T-cell (primary cell): Measurements from ENCODE around the gene TARBP1. TPM values are rescaled to one million over a fixed set of nuclear protein-coding genes. Genes with fewer than 3 reads are reported as not detected.
"Not testable (repeated sequence)": the region's sequence is repeated elsewhere in the genome, so short reads cannot be mapped to it uniquely, and the experiment has no call there.

Experiments used
- ATAC-seq, 4 experiments: fragments of 200-7000 bp in 3 of 4; fragments of 150-1000 bp in 1 of 4; cut with Tn5 transposase; replicated peaks in 1 of 4; 1 replicate in 3 of 4; 2 replicates in 1 of 4; pipeline ENCODE4 v1.10.0; 2021; ENCODE audit warnings: moderate library complexity in 3 of 4, mild to moderate bottlenecking in 2 of 4, moderate number of reproducible peaks in 1 of 4
- CTCF ChIA-PET, 2 donors: fragments of 300-600 bp; sonication (Branson Sonifier 250); formaldehyde crosslinking; loops; one replicate each; lab custom pipeline; 2022; ENCODE audit warnings: antibody characterized with exemption in 2 of 2; lab: Charles Lee
- POLR2A ChIA-PET, 2 donors: fragments of 300-600 bp; sonication (Branson Sonifier 250); formaldehyde crosslinking; loops; one replicate each; lab custom pipeline; 2022; ENCODE audit warnings: antibody characterized with exemption in 2 of 2; lab: Charles Lee
- DNase-seq, 35 experiments: peaks; one replicate each; pipeline versions ENCODE4 v3.0.0 to v3.0.0-alpha.2; 2013 to 2023
- H3K27ac ChIP-seq: one replicate; pipeline ENCODE4 v1.5.1; 2013; ENCODE audit warnings: low read length
- H3K27me3 ChIP-seq, 2 experiments: replicated peaks in 1 of 2; 1 replicate in 1 of 2; 2 replicates in 1 of 2; pipeline versions ENCODE4 v1.6.1 to v1.7.0; 2013; ENCODE audit warnings: low read length in 1 of 2, mixed read lengths in 1 of 2; ENCODE audit not compliant: control insufficient read depth in 2 of 2, insufficient read depth in 2 of 2; ENCODE audit errors: extremely low read depth in 1 of 2
- H3K36me3 ChIP-seq, 2 donors: 1 replicate in 1 of 2; 2 replicates in 1 of 2; pipeline versions ENCODE4 v1.6.1 to v1.7.0; 2013; ENCODE audit warnings: low read length in 1 of 2; ENCODE audit not compliant: control insufficient read depth in 2 of 2, insufficient read depth in 1 of 2; ENCODE audit errors: extremely low read depth in 1 of 2
- H3K4me1 ChIP-seq, 2 experiments: 1 replicate in 1 of 2; 2 replicates in 1 of 2; pipeline versions ENCODE4 v1.6.1 to v1.7.0; 2013; ENCODE audit warnings: low read length in 2 of 2, mixed read lengths in 1 of 2; ENCODE audit not compliant: insufficient read depth in 2 of 2, control insufficient read depth in 1 of 2; ENCODE audit errors: extremely low read depth in 1 of 2
- H3K4me3 ChIP-seq, 2 donors: 1 replicate in 1 of 2; 2 replicates in 1 of 2; pipeline versions ENCODE4 v1.5.1 to v1.7.0; 2013; ENCODE audit warnings: mild to moderate bottlenecking in 2 of 2, low read length in 1 of 2, moderate library complexity in 1 of 2; ENCODE audit not compliant: control insufficient read depth in 1 of 2; ENCODE audit errors: extremely low read depth in 1 of 2
- H3K9me3 ChIP-seq: 2 replicates; pipeline ENCODE4 v1.7.0; 2013
- H3K27ac Mint-ChIP-seq, 2 donors: one replicate each; pipeline ENCODE4 v1.8.0; 2020 to 2021; ENCODE audit warnings: mild to moderate bottlenecking in 2 of 2, mixed read lengths in 2 of 2
- H3K27me3 Mint-ChIP-seq, 2 donors: one replicate each; pipeline ENCODE4 v1.8.0; 2021 to 2022; ENCODE audit warnings: mixed read lengths in 2 of 2
- H3K36me3 Mint-ChIP-seq: one replicate; pipeline ENCODE4 v1.8.0; 2021; ENCODE audit warnings: mixed read lengths
- H3K4me1 Mint-ChIP-seq, 3 donors: one replicate each; pipeline ENCODE4 v1.8.0; 2020 to 2022; ENCODE audit warnings: mixed read lengths in 3 of 3, mild to moderate bottlenecking in 1 of 3
- H3K4me3 Mint-ChIP-seq, 3 donors: one replicate each; pipeline ENCODE4 v1.8.0; 2020 to 2022; ENCODE audit warnings: mild to moderate bottlenecking in 3 of 3, mixed read lengths in 3 of 3, moderate library complexity in 3 of 3
- H3K9me3 Mint-ChIP-seq, 3 donors: one replicate each; pipeline ENCODE4 v1.8.0; 2020 to 2022; ENCODE audit warnings: mixed read lengths in 3 of 3
- WGBS: methylation state at CpG from one replicate; pipeline ENCODE4 v1.1.5; 2013; ENCODE audit warnings: missing lambda C conversion rate; ENCODE audit not compliant: insufficient coverage; 5-methylcytosine and 5-hydroxymethylcytosine counted together
- total RNA-seq, 35 experiments: library from RNA in 6 of 35; stranded (reverse) in 6 of 35; fragments of 120-200 nt in 1 of 35; gene quantifications; one replicate each; pipeline versions ENCODE4 v1.2.1 to v1.2.4 and lab custom pipeline; 2013 to 2026

The TARBP1 gene
- total RNA-seq, 5 donors from 2014 or later (not counting 1 experiment from before 2014, with no cell fraction given): 33.9 to 60.7 (median 40.6) TPM

DNA sequence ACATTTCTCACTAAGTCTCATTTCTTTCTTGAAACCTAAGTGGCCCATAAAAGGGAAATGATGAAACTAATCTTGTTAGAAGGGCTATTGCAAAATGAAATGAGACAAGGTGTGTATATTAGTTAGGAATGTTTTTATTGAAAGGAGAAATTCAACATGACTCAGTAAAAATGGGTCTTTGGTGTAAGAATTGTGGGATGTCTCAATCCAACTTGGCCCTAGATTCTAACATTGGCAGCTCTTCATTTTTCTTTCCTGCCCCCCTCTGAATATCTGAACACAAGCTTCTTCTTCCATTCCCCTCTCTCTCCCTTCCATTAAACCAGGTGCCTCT lies 26.8 kb upstream of the TARBP1 start:
- H3K9me3 Mint-ChIP-seq: no peaks in the 10 kb centered on the region
- ATAC-seq: no peak
- no peaks in the 10 kb centered on the region for H3K4me1 Mint-ChIP-seq
- ChIA-PET CTCF (interaction anchor here in 1 of 2 donors (0.5 kb wide), 1 partner anchor 590 kb away, joined by 5 read pairs; no protein-coding TSS in a partner anchor), POLR2A (interaction anchor here (0.5 to 0.7 kb wide), 2 partner anchors 45 to 463 kb away, joined by 3 read pairs; no protein-coding TSS in a partner anchor)
- Histone ChIP-seq H3K4me3 (no peak overlapping the region), H3K27me3 (peaks cover 0 to 11% of the 10 kb centered on the region in 2 experiments), H3K4me1 (no peaks in the 10 kb centered on the region), H3K9me3 (no peaks in the 10 kb centered on the region), H3K36me3 (no peaks in the 10 kb centered on the region), H3K27ac (no peak overlapping the region)
- no peak for DNase-seq
- H3K27me3 Mint-ChIP-seq: peaks cover 0 to 4% of the 10 kb centered on the region in 2 donors
- H3K4me3 Mint-ChIP-seq: no peak overlapping the region
- no peak overlapping the region for H3K27ac Mint-ChIP-seq
- no peaks in the 10 kb centered on the region for H3K36me3 Mint-ChIP-seq

DNA sequence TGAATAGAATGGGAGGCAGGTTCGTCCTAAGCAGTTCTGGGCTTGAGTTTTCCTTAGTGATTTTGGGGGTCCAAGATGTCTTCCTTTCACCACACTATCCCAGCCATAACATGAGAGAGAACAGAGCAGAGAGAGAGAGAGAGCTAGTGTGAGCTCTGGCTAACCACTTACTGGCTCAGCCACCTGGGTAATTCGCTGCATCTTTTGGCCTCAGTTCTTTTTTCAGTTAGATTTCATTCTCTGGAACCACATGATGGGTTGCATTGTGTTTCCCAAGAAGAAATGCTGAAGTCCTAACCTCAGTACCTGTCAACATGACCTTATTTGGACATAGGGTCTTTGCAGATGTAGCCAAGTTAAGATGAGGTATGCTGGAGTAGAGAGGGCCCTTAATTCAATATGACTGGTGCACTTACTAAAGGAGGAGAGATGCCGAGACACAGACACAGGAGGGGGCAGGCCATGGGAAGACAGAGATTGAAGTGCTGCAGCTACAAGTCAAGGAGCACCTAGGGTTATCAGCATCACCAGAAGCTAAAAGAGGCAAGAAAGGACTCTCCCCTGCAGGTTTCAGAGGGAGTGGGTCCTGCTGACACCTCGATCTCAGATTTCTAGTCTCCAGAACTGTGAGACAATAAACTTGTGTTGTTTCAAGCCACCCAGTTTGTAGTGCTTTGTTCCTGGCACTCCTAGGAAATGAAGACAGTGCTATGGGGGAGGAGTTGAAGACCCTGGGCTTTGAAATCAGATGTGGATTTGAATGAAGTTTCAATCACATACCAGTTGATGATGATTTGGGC lies 26.2 kb upstream of the TARBP1 start:
- H3K36me3 ChIP-seq: no peaks in the 10 kb centered on the region
- no peak overlapping the region for H3K27ac ChIP-seq
- Mint-ChIP-seq H3K4me3 (no peak overlapping the region), H3K4me1 (no peaks in the 10 kb centered on the region), H3K36me3 (no peaks in the 10 kb centered on the region), H3K27ac (no peak overlapping the region), H3K9me3 (no peaks in the 10 kb centered on the region), H3K27me3 (peaks cover 0 to 4% of the 10 kb centered on the region in 2 donors)
- no peaks in the 10 kb centered on the region for H3K9me3 ChIP-seq
- WGBS: 100% methylated on average over 2 of the region's 4 CpGs
- DNase-seq: no peak
- POLR2A ChIA-PET: interaction anchor here in 1 of 2 donors (0.5 kb wide), 1 partner anchor 45 kb away, joined by 3 read pairs; no protein-coding TSS in a partner anchor
- peaks cover 0 to 11% of the 10 kb centered on the region in 2 experiments for H3K27me3 ChIP-seq
- no peak overlapping the region for H3K4me3 ChIP-seq
- ATAC-seq: no peak
- H3K4me1 ChIP-seq: no peaks in the 10 kb centered on the region
- CTCF ChIA-PET: interaction anchor here in 1 of 2 donors (0.5 to 0.6 kb wide), 2 partner anchors 591 to 616 kb away, joined by 4 to 5 read pairs; no protein-coding TSS in a partner anchor

DNA sequence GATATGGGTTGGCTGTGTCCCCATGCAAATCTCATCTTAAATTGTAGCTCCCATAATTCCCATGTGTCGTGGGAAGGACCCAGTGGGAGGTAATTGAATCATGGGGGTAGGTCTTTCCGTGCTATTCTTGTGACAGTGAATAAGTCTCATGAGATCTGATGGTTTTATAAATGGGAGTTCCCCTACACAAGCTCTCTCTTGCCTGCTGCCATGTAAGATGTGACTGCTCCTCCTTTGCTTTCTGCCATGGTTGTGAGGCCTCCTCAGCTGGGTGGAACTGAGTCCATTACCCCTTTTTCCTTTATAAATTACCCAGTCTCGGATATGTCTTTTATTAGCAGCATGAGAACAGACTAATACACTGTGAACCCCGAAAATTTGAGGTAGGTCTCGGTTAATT lies 25.3 kb upstream of the TARBP1 start:
- ChIA-PET POLR2A (interaction anchor here in 1 of 2 donors (0.5 to 0.6 kb wide), 2 partner anchors 534 to 545 kb away, joined by 5 to 9 read pairs; no protein-coding TSS in a partner anchor), CTCF (interaction anchor here (0.6 kb wide), 3 partner anchors 108 to 617 kb away, joined by 3 to 5 read pairs (median 4); no protein-coding TSS in a partner anchor)
- H3K27ac ChIP-seq, DNase-seq, H3K27me3 Mint-ChIP-seq, H3K9me3 ChIP-seq, H3K4me3 ChIP-seq, H3K9me3 Mint-ChIP-seq, H3K4me1 ChIP-seq, H3K36me3 Mint-ChIP-seq, H3K4me1 Mint-ChIP-seq, H3K27me3 ChIP-seq, H3K36me3 ChIP-seq, H3K4me3 Mint-ChIP-seq, H3K27ac Mint-ChIP-seq, ATAC-seq: not testable (repeated sequence)
- WGBS: 100% methylated on average over 2 of the region's 5 CpGs

DNA sequence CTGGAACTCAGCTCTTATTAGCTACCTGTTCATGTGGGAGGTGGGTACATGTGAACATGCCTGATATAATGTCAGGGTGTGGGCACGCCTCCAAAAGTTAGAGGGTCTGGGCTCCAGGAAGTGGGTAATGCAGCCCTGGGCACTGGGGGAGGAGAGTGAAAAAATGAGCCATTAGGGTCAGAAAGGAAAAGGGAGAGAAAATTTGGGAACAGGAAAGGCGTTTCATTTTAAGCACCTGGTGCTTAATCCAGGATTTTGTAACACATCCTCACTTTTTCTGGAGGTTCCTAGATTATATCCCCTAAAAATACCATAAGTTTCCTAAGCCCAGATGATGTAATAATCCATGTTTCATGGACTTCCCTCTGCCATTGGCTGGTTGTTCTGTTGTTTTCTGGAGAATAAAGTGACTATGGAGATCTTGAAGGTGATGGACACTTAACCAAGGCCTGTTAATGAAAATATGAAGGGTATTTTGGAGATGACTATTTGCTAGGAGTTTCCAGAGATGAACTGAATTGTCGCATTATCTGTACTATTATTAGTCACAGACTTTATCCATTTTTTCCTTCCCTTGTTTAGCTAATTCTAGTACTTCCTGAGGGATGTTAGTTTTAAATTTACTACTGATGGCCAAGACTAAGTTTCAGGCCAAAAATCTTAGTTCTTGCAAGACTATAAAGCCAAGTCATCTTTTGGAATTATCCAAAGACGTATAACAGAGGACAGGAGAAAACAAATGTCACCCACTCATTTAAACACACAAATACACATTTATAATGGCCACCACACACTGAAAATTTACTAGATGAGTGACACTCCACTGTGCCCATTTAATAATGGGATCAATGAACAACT lies 24.4 kb upstream of the TARBP1 start:
- 60% methylated on average over 1 of the region's 4 CpGs for WGBS
- no peak overlapping the region for H3K27ac ChIP-seq

DNA sequence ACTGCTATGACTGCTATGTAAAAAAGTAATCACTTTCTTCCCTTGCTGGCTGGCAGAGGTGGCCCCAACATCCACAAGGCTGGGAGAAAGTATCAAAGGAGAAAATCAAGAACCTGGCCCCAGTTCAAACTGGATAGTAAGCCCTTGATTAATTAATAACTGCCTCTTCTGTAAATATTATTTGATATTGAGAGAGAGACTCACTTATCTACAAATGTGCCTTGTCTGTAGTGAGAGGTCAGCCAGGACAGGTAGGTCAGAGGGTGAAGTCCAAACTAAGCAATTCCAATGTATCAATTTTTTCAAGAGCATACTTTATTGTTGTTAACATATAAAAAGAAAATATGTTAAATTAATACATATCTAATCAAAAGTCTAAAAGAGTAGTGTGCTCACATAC lies 23.8 kb upstream of the TARBP1 start:
- Mint-ChIP-seq H3K36me3 (no peaks in the 10 kb centered on the region), H3K4me3 (no peak overlapping the region), H3K27me3 (peaks cover 0 to 3% of the 10 kb centered on the region in 2 donors), H3K9me3 (no peaks in the 10 kb centered on the region), H3K4me1 (peaks cover 7 to 11% (median 11%) of the 10 kb centered on the region in 3 donors), H3K27ac (no peak overlapping the region)
- Histone ChIP-seq H3K27me3 (peaks cover 0 to 7% of the 10 kb centered on the region in 2 experiments), H3K4me1 (peaks cover 0 to 6% of the 10 kb centered on the region in 2 experiments), H3K27ac (no peak overlapping the region), H3K9me3 (no peaks in the 10 kb centered on the region), H3K4me3 (no peak overlapping the region), H3K36me3 (no peaks in the 10 kb centered on the region)
- POLR2A ChIA-PET: no interaction called here
- ATAC-seq (no peak), DNase-seq (no peak)
- CTCF ChIA-PET: interaction anchor here in 1 of 2 donors (0.7 kb wide), 1 partner anchor 58 kb away, joined by 4 read pairs; no protein-coding TSS in a partner anchor

More for the DNA sequence above, 24.4 kb upstream of the TARBP1 start:
- Mint-ChIP-seq H3K27me3 (peaks cover 0 to 1% of the 10 kb centered on the region in 2 donors), H3K27ac (no peak overlapping the region), H3K4me3 (no peak overlapping the region), H3K9me3 (no peaks in the 10 kb centered on the region), H3K36me3 (no peaks in the 10 kb centered on the region), H3K4me1 (peaks cover 7 to 11% (median 11%) of the 10 kb centered on the region in 3 donors)
- H3K27me3 ChIP-seq: peaks cover 0 to 7% of the 10 kb centered on the region in 2 experiments
- H3K4me3 ChIP-seq: no peak overlapping the region
- H3K9me3 ChIP-seq: no peaks in the 10 kb centered on the region
- H3K4me1 ChIP-seq: peaks cover 0 to 6% of the 10 kb centered on the region in 2 experiments
- H3K36me3 ChIP-seq: no peaks in the 10 kb centered on the region
- ATAC-seq (no peak), DNase-seq (no peak)
- ChIA-PET CTCF (interaction anchor here (0.6 kb wide), 2 partner anchors 109 to 579 kb away, joined by 3 to 4 read pairs; no protein-coding TSS in a partner anchor), POLR2A (interaction anchor here (0.5 to 0.6 kb wide), 3 partner anchors 110 to 545 kb away, joined by 5 to 9 read pairs (median 7); no protein-coding TSS in a partner anchor)

DNA sequence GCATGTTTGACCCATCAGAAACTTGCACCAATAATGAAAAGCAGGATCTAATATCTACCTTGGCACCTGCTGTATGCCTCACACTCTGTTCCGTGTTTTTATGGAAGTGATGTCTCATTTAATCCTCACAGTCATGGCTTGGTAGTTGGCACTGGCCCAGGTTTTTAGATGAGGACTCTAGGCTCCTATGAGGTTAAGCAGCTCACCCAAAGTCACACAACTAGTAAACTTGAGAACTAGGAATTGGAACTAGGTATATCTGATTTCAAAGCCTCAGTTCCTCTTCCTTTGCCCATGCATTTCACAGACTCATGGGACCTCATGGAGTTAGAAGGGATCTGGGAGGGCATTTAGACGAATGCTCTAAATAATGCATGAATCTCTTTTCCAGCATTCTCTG lies 21.3 kb upstream of the TARBP1 start:
- ATAC-seq (no peak), DNase-seq (no peak)
- no peaks in the 10 kb centered on the region for H3K9me3 ChIP-seq
- Mint-ChIP-seq H3K27me3 (peaks cover 0 to 2% of the 10 kb centered on the region in 2 donors), H3K36me3 (no peaks in the 10 kb centered on the region), H3K4me3 (no peak overlapping the region), H3K9me3 (no peaks in the 10 kb centered on the region), H3K27ac (no peak overlapping the region), H3K4me1 (peaks cover 7 to 11% (median 11%) of the 10 kb centered on the region in 3 donors)
- H3K4me3 ChIP-seq: no peak overlapping the region
- H3K36me3 ChIP-seq: no peaks in the 10 kb centered on the region
- H3K27ac ChIP-seq: no peak overlapping the region
- peaks cover 0 to 6% of the 10 kb centered on the region in 2 experiments for H3K4me1 ChIP-seq
- peaks cover 0 to 7% of the 10 kb centered on the region in 2 experiments for H3K27me3 ChIP-seq
- WGBS: no CpG with 5 or more reads among the region's 2 CpGs
- ChIA-PET CTCF (interaction anchor here (0.6 to 1.1 kb wide), 4 partner anchors 64 to 660 kb away, joined by 3 to 5 read pairs (median 4); partner anchors contain the start of gene RBM34 (in 1 of the 2)), POLR2A (no interaction called here)
